ENCODE results near the gene CNFN.

CNFN gene

GRCh38 chr19:42389899-42390298 is at the start of gene CNFN:
CNFN (minus strand) TSS chr19:42390297; CDS start chr19:42389037, 1,260 bp downstream.
- no peak for TF ChIP-seq CTCF (conservative IDR thresholded peaks at IDR 0.05; ENCODE audit: low read depth, low read length)
- DNase-seq (ENCODE audit: low read depth), result no peak
- H3K4me3 ChIP-seq (ENCODE audit: low read depth, low read length), result no peak within 1 kb of the TSS

GRCh38 chr19:42436006-42436405 is 45.9 kb upstream of the CNFN start:
- DNase-seq (ENCODE audit: low read depth), result peak; percentile 21
- no peak overlapping the region for H3K4me3 ChIP-seq (ENCODE audit: low read depth, low read length)
- no peak for TF ChIP-seq CTCF (conservative IDR thresholded peaks at IDR 0.05; ENCODE audit: low read depth, low read length)

GRCh38 chr19:42435316-42435715 is 45.2 kb upstream of the CNFN start:
- DNase-seq (ENCODE audit: low read depth), result no peak
- H3K4me3 ChIP-seq (ENCODE audit: low read depth, low read length), result no peak overlapping the region
- no peak for TF ChIP-seq CTCF (conservative IDR thresholded peaks at IDR 0.05; ENCODE audit: low read depth, low read length)

- no peak overlapping the region for H3K4me3 ChIP-seq (ENCODE audit: low read depth, low read length)
- peak; percentile 63 for TF ChIP-seq CTCF (conservative IDR thresholded peaks at IDR 0.05; ENCODE audit: low read depth, low read length)
- peak; percentile 63 for DNase-seq (ENCODE audit: low read depth)
These were observed 43.6 kb upstream of the CNFN start for GRCh38 chr19:42433503-42434260.

GRCh38 chr19:42431486-42431885 is 41.4 kb upstream of the CNFN start:
- DNase-seq (ENCODE audit: low read depth), result no peak
- H3K4me3 ChIP-seq (ENCODE audit: low read depth, low read length), result no peak overlapping the region
- no peak for TF ChIP-seq CTCF (conservative IDR thresholded peaks at IDR 0.05; ENCODE audit: low read depth, low read length)

- DNase-seq (ENCODE audit: low read depth), result no peak
- no peak overlapping the region for H3K4me3 ChIP-seq (ENCODE audit: low read depth, low read length)
- TF ChIP-seq CTCF (conservative IDR thresholded peaks at IDR 0.05; ENCODE audit: low read depth, low read length), result no peak
These were observed 38.6 kb upstream of the CNFN start for GRCh38 chr19:42428676-42429075.

GRCh38 chr19:42427313-42427712 is 37.2 kb upstream of the CNFN start, which contains the start of gene LIPE:
LIPE (minus strand) TSS chr19:42427388; CDS start chr19:42427149, 239 bp downstream.
- H3K4me3 ChIP-seq (ENCODE audit: low read depth, low read length), result no peak within 1 kb of the TSS
- TF ChIP-seq CTCF (conservative IDR thresholded peaks at IDR 0.05; ENCODE audit: low read depth, low read length), result no peak
- no peak for DNase-seq (ENCODE audit: low read depth)

All from choroid plexus epithelial cell (primary cell).